Effector memory CD4-positive, alpha-beta T cell (primary cell): ENCODE data around the gene TLDC2.
A peak's percentile ranks its signal among the peaks of the same experiment; 100 is the strongest.

Source experiments
- DNase-seq, 3 donors: peaks; one replicate each; pipeline ENCODE4 v3.0.0-alpha.2; 2020
- H3K27ac ChIP-seq: 2 replicates; pipeline ENCODE4 v1.7.0; 2013; ENCODE audit warnings: mild to moderate bottlenecking, low read length, moderate library complexity; ENCODE audit not compliant: insufficient read depth, poor library complexity, severe bottlenecking
- H3K27me3 ChIP-seq: replicated peaks from 2 replicates; pipeline ENCODE4 v1.7.0; 2013; ENCODE audit warnings: mild to moderate bottlenecking, low read length; ENCODE audit not compliant: insufficient read depth, control insufficient read depth, poor library complexity, severe bottlenecking
- H3K36me3 ChIP-seq: 2 replicates; pipeline ENCODE4 v1.7.0; 2013; ENCODE audit warnings: mild to moderate bottlenecking, low read length, moderate library complexity; ENCODE audit not compliant: control insufficient read depth, insufficient read depth
- H3K4me1 ChIP-seq: 2 replicates; pipeline ENCODE4 v1.7.0; 2013; ENCODE audit warnings: low read length, mild to moderate bottlenecking; ENCODE audit not compliant: control insufficient read depth, insufficient read depth, poor library complexity, severe bottlenecking
- H3K4me3 ChIP-seq: 2 replicates; pipeline ENCODE4 v1.7.0; 2013; ENCODE audit warnings: low read length, low read depth, mild to moderate bottlenecking; ENCODE audit not compliant: insufficient read depth, poor library complexity, severe bottlenecking
- H3K9me3 ChIP-seq: 2 replicates; pipeline ENCODE4 v1.7.0; 2013; ENCODE audit warnings: mild to moderate bottlenecking, low read length, moderate library complexity; ENCODE audit not compliant: control insufficient read depth

The TLDC2 gene

DNA sequence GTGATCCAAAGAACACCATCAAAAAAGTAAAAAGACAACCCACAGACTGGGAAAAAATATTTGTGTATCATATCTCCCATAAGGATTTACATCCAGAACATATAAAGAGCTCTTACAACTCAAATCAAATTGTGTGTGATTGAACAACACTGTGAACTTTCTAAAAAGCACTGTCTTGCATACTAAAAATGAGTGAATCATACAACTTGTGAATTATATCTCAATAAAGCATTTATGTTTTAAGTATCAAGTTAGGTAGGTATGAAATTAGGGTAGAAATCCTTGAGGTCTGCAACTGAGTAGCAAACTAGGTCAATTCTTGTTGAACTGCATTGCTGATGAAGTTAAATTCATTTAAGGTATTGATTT is 61.4 kb downstream of the TLDC2 start:
- peaks cover 56% of the 10 kb centered on the region for H3K4me1 ChIP-seq

DNA sequence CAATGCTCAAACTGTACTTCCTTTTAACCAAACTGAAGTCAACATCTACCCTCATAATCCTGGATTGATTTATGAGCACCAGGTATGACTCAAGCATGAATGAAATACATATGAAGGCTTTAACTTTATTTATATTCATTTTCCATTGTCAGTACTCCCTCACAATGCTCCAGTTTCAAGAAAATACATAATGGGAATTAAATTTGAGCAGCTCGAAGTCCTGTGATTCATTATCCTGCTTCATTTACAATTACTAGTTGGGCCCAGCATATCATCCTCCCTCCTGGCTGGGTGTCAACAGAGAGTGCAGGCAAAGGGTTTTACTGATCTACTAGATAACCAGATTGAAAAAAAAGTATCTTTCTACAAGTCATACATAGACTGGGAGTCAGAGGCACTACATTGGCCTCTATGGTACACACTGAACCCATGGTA is 65.5 kb downstream of the TLDC2 start:
- peak overlapping the region; percentile 92 for H3K27ac ChIP-seq
- peaks cover 71% of the 10 kb centered on the region for H3K4me1 ChIP-seq
- no peak overlapping the region for H3K4me3 ChIP-seq
- H3K36me3 ChIP-seq, result peaks cover 53% of the 10 kb centered on the region
- no peak for DNase-seq
- no peaks in the 10 kb centered on the region for H3K27me3 ChIP-seq
- no peaks in the 10 kb centered on the region for H3K9me3 ChIP-seq

More for the DNA sequence above, 61.4 kb downstream of the TLDC2 start:
- DNase-seq, result no peak
- Histone ChIP-seq H3K4me3 (no peak overlapping the region), H3K27ac (peak overlapping the region; percentile 25), H3K36me3 (peaks cover 66% of the 10 kb centered on the region), H3K9me3 (no peaks in the 10 kb centered on the region), H3K27me3 (no peaks in the 10 kb centered on the region)
